ENCODE data around the gene EXO1. TPM values are rescaled to one million over a fixed set of nuclear protein-coding genes. Genes with fewer than 3 reads are reported as not detected.

Gene EXO1
- total and polyA plus RNA-seq, 9 of the 15 experiments (the other 6 are each of a cell fraction or from before 2014, with no cell fraction given) = 36.0 to 125 (median 83.9) TPM

DNA sequence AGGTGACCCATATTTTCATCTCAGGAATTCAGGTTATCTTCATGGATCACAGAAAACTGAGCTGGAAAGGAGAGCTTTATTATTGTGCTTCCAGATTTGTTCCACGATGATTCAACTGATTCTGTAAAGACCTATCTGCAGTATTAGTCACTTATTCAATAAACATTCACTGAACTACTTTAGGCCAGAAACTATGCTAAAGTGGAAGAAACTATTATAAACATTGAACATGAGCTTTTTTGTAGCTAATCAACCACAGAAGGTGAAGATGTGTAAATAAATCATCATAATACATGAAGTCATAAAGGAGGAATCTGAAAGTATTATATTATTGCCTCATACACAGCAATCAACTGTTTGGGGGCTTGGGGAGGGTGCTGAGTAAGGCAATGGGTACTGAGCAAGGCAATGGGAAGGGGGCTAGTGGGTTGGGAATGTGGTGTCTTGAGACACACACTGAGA, 30.6 kb upstream of the EXO1 start:
- Histone ChIP-seq H3K79me2 (ENCODE audit: control insufficient read depth, insufficient read depth, low read length) (no peaks in the 10 kb centered on the region), H3K9me1 (ENCODE audit: control insufficient read depth, insufficient read depth, low read length) (no peaks in the 10 kb centered on the region), H3K4me1 (replicated peaks in 1 of 2; ENCODE audit: control insufficient read depth in 2 of 2, insufficient read depth in 2 of 2, low read length in 2 of 2) (peaks cover 4 to 14% of the 10 kb centered on the region in 2 experiments; a peak in 4 of 5 replicates), H3K27me3 (ENCODE audit: control insufficient read depth in 2 of 2, insufficient read depth in 2 of 2, low read length in 2 of 2) (no peaks in the 10 kb centered on the region), H3K4me2 (ENCODE audit: insufficient read depth, low read length) (no peak overlapping the region), H3K9me3 (replicated peaks; ENCODE audit: control insufficient read depth, insufficient read depth, low read depth, low read length) (no peaks in the 10 kb centered on the region), H2AFZ (ENCODE audit: low read depth, low read length) (no peak overlapping the region), H3K4me3 (no peak overlapping the region), H3K9ac (ENCODE audit: insufficient read depth in 1 of 2, low read depth in 2 of 2, low read length in 2 of 2) (no peak overlapping the region), H4K20me1 (replicated peaks; ENCODE audit: control insufficient read depth, insufficient read depth, low read length) (no peaks in the 10 kb centered on the region), H3K27ac (ENCODE audit: extremely low read depth, low read depth, low read length) (no peak overlapping the region), H3K36me3 (ENCODE audit: control insufficient read depth, insufficient read depth, low read length) (no peaks in the 10 kb centered on the region)
- in situ Hi-C loops (cut with MboI) = no loop called here
- no TSS peak for BruUV-seq (replicated peaks)
- intact Hi-C loops (cut with micrococcal nuclease) = no loop called here
- DNase-seq (ENCODE audit: extremely low read depth in 1 of 4, low spot score in 3 of 4) = no peak
- no peak for ATAC-seq
- CTCF ChIA-PET (ENCODE audit: low intra/inter-chr PET ratio) = no interaction called here
- POLR2A ChIA-PET = no interaction called here
- TF ChIP-seq ATF3 (IDR thresholded peaks at IDR 0.05) = 0 out of 2 replicates have a peak, but pooled peaks have one; percentile 7
- TF ChIP-seq ATF3 (CRISPR knock-in tag; conservative IDR thresholded peaks at IDR 0.05) = no peak
- no peak for TF ChIP-seq SAP30 (IDR thresholded peaks at IDR 0.05; ENCODE audit: borderline replicate concordance, insufficient read depth, low read depth, low read length, poor library complexity, severe bottlenecking)
- TF ChIP-seq CEBPG (CRISPR knock-in tag; IDR thresholded peaks at IDR 0.05) = peak; percentile 47; the same call in 1 of the 2 replicates
- TF ChIP-seq CEBPG (tag; conservative IDR thresholded peaks at IDR 0.05 in 1 of 2, IDR thresholded peaks at IDR 0.05 in 1 of 2) = 0 out of 4 replicates have a peak, but pooled peaks have one; percentile 14 to 15
- FAIRE-seq = no peak
- 47% methylated on average over 1 of the region's 1 CpG for WGBS (ENCODE audit: insufficient coverage, low coverage, missing lambda C conversion rate)
